ENCODE results near the gene MAPKBP1. TPM values are rescaled to one million over a fixed set of nuclear protein-coding genes. Genes with fewer than 3 reads are reported as not detected.
A peak's percentile ranks its signal among the peaks of the same experiment; 100 is the strongest.

MAPKBP1 gene
- total and polyA plus RNA-seq, 9 of the 15 experiments (the other 6 are each of a cell fraction or from before 2014, with no cell fraction given), result 0.15 to 9.5 (median 4.5) TPM

DNA sequence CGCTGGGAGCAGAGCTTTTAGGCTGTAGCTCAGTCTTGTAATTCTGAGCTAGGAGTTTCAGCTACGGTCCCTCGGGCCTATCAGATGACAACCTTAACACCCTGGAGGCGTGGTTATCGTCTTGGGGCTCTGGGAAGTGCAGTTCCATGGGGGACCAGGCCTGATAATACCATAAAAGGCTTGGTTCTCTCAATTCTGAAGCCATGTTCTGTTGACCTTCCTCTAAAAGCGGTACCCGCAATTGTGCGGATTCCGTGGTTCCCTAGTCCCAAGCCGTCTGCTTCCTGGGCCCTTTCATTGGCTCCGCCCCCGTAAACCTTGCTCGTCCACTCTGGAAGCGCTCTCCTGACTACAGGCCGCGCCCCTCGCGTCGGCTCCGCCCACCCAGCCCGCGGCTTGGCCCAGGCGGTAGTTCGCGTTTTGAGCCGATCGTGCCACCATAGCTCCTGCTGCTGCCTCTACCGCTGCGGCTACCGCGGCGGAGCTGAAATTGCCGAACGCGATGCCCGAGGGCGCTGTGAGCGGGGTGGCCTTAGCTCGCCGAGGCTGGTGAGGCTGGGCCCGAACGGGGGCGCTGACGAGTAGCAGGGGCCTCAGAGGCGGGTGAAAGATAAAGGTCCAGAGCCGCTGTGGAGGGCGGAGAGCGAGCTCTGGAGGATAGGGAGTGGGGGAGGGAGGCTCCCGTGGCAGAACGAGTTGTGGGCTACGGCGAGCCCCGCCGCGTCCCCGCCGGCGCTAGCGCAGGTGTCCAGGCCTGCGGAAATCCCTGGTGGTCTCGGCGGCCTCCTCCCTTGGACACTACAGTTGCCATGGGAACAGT is at the start of gene MAPKBP1 (continued):
- TF ChIP-seq ATF3 (IDR thresholded peaks at IDR 0.05), result no peak
- no peak; the same call in 1 of the 2 replicates for TF ChIP-seq ATF3 (CRISPR knock-in tag; conservative IDR thresholded peaks at IDR 0.05)
- TF ChIP-seq BCOR (IDR thresholded peaks at IDR 0.05), result peak; percentile 73; the same call in 1 of the 2 replicates
- TF ChIP-seq POLR2B (IDR thresholded peaks at IDR 0.05; ENCODE audit: low read depth, partially characterized antibody), result peak; percentile 59
- no peak for TF ChIP-seq ZNF75A (CRISPR knock-in tag; IDR thresholded peaks at IDR 0.05)
- peak; percentile 66; the same call in 1 of the 2 replicates for TF ChIP-seq RREB1 (CRISPR knock-in tag; IDR thresholded peaks at IDR 0.05)
- no peak for TF ChIP-seq RBM25 (IDR thresholded peaks at IDR 0.05; ENCODE audit: low read depth, low read length, severe bottlenecking)
- TF ChIP-seq MTA2 (IDR thresholded peaks at IDR 0.05; ENCODE audit: low read depth), result 0 out of 2 replicates have a peak, but pooled peaks have one; percentile 19
- peak; percentile 16 for TF ChIP-seq DACH1 (IDR thresholded peaks at IDR 0.05; ENCODE audit: partially characterized antibody)
- TF ChIP-seq DIDO1 (tag; IDR thresholded peaks at IDR 0.05; ENCODE audit: low read depth), result 0 out of 2 replicates have a peak, but pooled peaks have one; percentile 19
- TF ChIP-seq CREB1 (IDR thresholded peaks at IDR 0.05), result no peak; the same call in 1 of the 2 replicates
- TF ChIP-seq CREB1 (CRISPR knock-in tag; IDR thresholded peaks at IDR 0.05), result peak; percentile 86
- TF ChIP-seq HCFC1 (IDR thresholded peaks at IDR 0.05; ENCODE audit: low read depth, low read length), result peak; percentile 59; the same call in 1 of the 2 replicates
- peak; percentile 38 for TF ChIP-seq ZKSCAN1 (IDR thresholded peaks at IDR 0.05; ENCODE audit: low read depth, low read length)
- no peak for TF ChIP-seq MCM7 (IDR thresholded peaks at IDR 0.05)
- TF ChIP-seq SPI1 (IDR thresholded peaks at IDR 0.05; ENCODE audit: borderline replicate concordance, low read depth, low read length), result no peak
- 0 out of 2 replicates have a peak, but pooled peaks have one; percentile 61 for TF ChIP-seq GTF2E2 (tag; IDR thresholded peaks at IDR 0.05)
- TF ChIP-seq L3MBTL2 (IDR thresholded peaks at IDR 0.05), result peak; percentile 88

All from K562 (cell line).